NCI-H345 (cell line): ENCODE measurements around the gene PDLIM3.
"Not testable (repeated sequence)": the region's sequence is repeated elsewhere in the genome, so short reads cannot be mapped to it uniquely, and the experiment has no call there.

Experiments used
- DNase-seq: peaks from one replicate; lab custom pipeline; 2025; lab: John Stamatoyannopoulos, UW

The PDLIM3 gene

DNA sequence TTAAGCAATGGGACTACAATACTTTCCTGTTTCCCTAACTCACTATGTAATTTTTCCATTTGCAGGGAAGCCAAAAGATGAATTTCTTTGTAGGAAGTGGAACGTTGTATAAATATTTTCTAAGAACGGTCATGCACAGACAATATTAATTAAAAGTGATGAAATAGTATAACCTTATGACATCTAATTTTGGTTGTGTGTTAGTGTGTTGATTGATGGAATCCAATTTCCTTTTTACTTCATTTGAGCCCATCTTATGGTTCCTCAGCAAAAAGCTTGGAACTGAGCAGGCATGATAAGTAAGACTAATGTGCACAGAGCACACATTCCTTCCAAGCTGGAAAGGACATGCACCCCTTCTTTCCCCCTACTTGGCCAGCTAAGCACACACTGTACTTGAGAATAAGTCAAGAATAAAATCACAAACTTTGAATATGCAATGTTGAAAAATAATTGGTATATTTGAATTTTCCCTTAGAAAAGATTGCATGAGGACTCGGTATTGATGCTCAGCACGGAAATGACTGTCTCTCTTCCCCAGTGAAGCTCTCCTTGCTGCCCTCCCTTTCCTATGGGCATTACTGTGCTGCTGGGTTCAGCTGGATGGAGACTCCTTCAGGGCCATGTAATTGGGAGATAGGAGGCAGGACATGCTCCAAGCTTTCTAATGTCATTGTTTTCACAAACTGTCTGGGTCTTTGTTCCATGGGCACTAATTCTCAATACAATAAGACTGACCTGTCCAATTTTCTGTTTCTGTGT is 19.2 kb upstream of the PDLIM3 start:
- DNase-seq, result no peak

DNA sequence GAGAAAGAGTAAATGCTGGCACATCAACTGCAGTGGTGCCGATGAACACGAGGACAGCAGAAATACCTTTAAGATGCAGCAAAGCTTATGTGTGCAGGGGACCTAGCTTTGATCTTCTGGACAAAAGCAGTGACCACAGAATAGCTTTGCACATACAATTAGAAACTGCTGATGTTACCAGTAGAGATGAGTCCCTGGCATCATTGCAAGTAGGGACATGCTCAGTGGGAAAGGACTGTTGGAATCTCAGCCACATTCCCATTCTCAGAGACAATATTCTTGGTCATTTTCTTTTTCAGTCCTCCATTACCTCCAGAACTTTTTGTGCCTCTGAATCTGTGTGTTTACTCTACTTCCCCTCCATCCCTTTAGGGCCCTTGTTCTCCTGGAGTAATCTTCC is 16.9 kb upstream of the PDLIM3 start:
- no peak for DNase-seq

GRCh38 chr4:185550933-185551332 is 15.6 kb upstream of the PDLIM3 start:
- no peak for DNase-seq

DNA sequence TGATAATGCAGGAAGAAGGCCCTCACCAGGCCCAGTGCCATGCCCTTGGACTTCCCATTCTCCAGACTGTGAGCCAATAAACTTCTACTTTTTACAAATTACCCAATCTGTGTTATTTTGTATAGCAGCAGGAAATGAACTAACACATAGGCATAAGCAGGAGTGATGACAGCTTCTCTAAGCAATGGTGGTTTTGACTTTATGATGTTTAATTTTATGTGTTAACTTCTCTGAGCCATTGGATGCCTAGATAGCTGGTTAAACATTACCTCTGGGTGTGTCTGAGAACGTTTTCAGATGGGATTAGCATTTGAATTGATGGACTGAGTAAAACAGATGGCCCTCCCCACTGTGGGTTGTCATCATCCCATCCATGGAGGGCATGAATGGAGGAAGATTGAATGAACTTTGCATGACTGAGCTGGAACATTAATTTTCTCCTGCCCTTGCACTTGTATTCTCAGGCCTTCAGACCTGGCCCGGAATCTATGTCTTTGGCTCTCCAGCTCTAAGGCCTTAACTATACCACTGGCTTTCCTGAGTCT is 13.9 kb upstream of the PDLIM3 start:
- DNase-seq, result no peak

GRCh38 chr4:185548587-185548986 is 13.3 kb upstream of the PDLIM3 start:
- no peak for DNase-seq

- DNase-seq, result no peak
Observed at GRCh38 chr4:185546335-185546734, 11.0 kb upstream of the PDLIM3 start.

DNA sequence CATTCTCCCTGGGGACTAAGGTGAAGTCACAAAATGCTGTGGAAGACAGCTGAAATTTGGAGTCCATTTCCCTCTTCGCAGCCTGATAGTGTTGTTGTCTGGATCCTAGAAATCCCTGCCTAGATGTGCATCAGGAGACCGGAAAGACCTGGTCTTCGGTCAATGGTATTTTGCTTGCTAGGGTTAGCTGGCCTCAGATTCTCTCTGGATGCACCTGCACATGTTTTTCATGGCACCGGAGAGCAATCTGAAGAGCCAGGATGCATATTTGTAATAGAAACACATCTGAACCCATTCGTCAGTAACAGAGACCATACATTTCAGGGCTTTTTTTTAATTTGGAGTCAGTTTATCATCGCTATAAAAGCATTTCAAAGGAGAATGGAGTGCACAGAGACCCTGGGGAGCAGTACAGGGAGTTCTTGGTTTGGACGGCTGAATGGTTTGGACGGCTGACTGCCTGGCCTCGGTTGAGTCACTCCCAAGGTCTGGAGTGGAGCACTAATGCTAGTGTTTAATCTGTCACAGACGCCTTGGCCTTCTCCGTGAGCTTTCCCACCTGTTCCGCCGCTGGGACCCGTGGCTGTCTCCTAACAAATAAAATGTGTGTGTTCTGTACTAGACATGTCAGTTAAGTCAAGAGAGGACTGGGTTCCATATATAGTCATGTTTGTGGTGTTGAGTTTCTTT is 7.5 kb upstream of the PDLIM3 start:
- DNase-seq, result no peak

- DNase-seq, result no peak
Observed at GRCh38 chr4:185541251-185541727, 6.0 kb upstream of the PDLIM3 start.

DNA sequence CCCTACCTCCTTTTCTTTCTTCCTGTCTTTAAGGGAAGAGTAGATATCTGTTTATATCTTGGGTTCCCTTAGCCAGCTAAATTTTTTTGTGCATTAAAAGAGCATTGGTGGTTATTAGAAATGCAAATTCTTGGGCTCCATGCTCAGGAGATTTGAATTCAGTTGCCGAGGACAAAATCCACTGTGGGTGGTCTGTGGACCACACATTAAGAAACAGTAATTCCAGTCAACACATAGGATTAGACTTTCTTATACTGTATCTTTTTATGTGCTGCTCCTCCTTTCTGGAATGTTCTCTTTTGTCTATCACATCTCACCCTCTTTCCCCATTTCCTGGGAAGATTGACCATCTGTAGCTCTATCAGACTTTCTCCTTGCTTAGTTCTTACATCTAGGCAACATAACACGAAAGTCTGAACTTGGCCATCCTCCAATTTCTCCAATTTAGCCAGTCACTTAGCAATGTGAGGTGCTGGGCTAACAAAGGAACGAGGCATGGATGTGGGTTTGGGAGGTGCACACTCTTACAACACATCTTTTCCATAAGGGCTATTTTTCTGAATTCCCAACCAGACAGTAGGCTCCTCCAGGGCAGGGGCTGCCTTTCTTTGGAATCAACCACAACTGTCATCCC is 5.3 kb upstream of the PDLIM3 start:
- DNase-seq, result no peak

DNA sequence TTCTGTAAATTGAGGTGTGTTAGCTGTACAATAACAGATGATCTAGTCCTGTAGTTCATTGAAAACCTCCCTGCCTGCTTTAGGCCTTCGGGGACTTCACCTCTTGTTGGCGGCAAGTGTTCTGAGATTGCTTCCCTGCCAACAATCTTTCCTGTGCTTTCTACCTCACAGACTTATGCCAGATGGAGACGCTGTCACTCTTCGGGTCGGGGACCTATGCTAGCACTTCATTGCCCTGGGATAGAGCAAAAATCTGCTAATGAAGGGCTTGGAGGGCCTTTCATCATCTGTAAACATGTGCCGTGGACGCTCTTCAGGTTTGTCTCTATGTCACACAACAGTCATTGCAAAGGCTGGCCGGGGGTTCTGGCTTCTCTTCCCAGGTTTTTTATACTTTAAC is 4.7 kb upstream of the PDLIM3 start:
- no peak for DNase-seq

GRCh38 chr4:185538806-185539205 is 3.5 kb upstream of the PDLIM3 start:
- no peak for DNase-seq

GRCh38 chr4:185536411-185536709 is 1.1 kb upstream of the PDLIM3 start:
- DNase-seq, result no peak

DNA sequence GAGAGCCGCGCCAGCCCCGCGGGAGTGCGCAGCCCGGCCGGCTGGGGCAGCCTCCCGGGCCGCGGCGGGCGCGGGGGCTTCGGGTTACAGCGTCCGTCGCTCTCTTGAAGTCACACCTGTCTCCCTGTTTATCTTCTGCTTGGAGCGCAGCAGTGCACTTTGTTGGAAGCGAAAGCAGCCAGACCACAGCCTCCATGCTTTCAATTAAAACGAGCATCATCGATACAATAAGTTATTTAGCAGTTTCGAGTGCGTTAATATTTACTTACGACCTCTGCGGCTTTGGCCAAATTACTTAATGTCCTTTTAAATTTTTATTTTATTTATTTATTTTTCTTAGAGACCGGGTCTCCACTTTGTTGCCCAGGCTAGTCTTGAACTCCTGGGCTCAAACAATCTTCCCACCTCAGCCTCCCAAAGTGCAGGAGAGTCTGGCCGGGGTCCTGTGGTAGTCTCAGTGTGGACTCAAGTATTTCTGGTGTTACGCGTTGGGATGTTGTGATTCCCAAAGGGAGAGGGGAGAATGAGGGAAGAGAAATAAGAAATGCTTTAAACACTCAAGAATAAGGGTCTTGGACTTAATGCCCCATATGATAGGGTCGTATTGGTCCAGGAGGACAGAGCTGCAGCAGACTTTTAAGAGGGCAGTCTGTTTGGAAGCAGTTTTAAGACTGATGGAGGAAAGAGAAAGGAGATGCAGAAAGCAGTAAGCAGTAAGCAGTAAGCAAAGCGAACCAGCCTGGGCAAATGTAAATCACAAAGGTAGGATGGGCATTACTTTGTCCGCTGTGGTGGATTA is 504 bp upstream of the PDLIM3 start:
- DNase-seq, result no peak

GRCh38 chr4:185534511-185534865 is 819 bp downstream of the PDLIM3 start:
- no peak for DNase-seq

DNA sequence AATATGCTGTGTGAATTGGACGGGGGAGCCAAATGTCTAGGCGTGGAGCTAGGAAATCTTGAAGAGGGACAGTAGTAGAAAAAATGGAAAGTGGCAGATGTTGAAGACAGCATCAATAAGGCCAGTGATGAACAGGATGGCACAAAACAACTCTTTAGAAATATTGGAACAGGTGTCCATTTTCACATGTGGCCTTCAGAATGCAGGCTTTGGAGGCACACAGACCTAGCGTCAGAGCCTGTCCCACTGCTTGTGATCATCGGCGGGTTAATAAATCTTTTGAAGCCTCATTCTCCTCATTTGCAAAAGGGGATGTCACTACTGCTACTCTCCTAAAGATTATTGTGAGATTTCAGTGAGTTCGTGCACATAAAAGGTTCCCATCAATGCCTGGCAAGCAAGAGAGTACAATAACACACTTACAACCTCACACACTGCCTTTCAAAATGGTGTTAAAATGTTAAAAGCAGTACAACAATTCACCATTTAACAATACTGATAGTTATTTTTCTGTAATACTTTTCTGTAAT is 2.4 kb downstream of the PDLIM3 start:
- DNase-seq, result no peak

DNA sequence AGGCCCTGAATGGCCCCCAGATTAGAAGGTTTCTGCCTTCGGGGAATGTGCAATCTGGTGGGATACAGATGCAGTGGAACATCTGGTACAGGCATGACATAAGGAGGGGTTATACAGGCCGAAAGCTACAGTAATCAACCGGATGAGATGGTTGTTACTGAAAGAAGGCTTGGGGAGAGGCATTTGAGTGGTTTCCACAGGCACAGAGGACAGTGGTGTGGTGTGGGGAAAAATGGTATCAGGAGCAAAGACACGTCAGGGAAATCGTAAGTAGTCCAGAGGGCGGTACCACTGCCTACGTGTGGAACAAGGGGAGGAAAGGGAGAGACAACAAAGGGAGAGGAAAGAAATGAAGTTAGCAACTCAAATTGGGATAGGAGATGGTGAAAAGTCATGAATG is 3.0 kb downstream of the PDLIM3 start:
- no peak for DNase-seq

DNA sequence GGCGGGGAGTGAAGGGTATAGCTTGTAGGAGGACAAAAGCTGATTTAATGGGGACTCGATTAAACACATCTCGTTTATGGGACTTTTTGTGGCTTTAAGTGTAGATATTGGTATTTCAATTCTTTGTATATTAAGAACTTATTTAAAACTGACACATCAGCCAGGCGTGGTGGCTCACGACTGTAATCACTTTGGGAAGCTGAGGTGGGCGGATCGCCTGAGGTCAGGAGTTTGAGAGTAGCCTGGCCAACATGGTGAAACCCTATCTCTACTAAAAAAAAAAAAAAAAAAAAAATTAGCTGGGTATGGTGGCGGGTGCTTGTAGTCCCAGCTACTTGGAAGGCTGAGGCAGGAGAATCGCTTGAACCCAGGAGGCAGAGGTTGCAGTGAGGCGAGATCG is 3.7 kb downstream of the PDLIM3 start:
- not testable (repeated sequence) for DNase-seq

DNA sequence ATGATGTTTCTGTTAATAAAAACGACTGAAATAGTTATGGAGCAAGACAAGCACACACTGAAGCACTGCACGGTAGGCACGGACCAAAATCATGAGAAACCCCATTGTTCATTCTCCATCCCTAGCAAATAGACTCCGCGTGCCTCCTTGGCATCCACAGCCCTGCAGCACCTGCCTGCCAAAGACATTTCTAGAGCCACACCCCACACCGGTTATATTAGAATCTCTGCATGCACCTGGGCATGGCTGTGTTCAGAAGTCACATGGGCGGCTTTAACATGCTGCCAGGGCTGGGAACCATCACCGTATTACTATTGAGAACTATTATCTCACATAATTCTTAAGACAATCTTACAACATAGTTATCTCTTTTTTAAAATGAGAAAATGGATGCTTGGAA is 5.9 kb downstream of the PDLIM3 start:
- DNase-seq, result no peak

DNA sequence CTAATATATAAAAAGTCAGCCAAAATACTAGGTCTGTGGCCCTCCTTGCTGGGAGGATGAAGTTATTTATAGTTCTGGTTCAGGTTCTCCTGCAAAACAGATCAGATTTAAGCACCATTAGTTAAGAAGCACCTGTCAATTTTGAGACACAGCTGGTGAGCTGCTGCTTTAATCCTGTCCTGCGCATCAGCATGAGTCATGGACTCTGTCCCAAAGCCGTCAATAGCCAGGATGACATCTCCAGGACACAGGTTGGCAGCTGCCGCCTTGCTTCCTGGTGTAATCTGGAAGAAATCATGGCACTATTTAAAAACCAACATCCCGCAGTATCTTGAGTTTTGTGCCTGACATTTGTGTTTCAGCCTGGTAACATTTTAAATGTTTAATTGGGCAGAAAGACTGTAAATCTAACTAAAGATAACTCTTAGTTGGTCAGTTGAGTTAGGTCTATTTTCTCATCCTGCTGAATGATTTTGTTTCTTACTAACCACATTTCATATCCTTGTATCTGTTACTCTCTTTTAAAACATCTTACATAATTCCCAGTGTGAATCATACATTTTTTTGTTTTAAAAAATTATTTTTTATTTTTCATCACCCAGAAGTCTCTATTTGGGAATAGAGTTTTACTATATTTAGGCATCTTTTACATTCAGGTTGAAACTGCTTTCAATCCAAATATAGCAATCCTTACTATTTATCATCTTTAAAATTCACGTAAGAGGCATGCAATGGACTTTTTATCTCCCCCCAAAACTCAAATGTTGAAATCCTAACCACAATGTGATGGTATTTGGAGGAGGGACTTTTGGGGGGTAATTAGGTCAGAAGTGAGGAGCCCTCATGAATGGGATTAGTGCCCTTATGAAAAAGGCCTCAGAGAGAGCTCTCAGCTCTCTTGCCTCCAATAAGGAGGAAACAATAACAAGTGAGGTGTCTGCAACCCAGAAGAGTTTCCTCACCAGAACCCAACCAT is 10.1 kb downstream of the PDLIM3 start:
- no peak for DNase-seq

DNA sequence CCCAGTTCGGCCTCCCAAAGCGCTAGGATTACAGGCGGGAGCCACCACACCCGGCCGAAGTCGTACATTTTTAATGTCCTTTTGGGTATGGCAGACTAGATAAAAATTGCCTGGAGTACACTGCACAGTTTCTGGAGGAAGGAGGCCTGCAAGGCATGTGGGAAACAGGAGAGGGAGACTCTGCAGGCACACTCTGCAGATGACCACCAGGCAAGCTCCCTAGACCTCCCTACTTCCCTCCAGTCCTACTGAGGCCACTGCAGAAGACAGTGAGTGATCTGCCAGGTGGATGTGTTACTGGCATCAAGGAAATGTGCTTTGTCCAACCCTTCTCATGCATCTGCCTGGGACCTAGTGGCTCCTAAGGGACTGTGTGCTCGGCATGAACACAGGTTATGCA is 11.4 kb downstream of the PDLIM3 start:
- DNase-seq, result no peak

GRCh38 chr4:185522451-185522850 is 12.9 kb downstream of the PDLIM3 start:
- no peak for DNase-seq
